Erythroblast (primary cell): Measurements from ENCODE around the gene OR52H1.

Experiments
- GATA1 ChIP-seq: IDR thresholded peaks from 2 replicates; pipeline ENCODE4 v1.6.1; 2011; ENCODE audit warnings: low read depth, mild to moderate bottlenecking, control low read depth, low read length, moderate library complexity
- POLR2A ChIP-seq: IDR thresholded peaks from 2 replicates; pipeline ENCODE4 v1.6.1; 2011; ENCODE audit warnings: mild to moderate bottlenecking, low read length

GRCh38 chr11:5556596-5557188 is 8.4 kb upstream of the OR52H1 start:
- TF ChIP-seq POLR2A (no peak), GATA1 (no peak)
